ENCODE results near the gene TRHDE.

Gene TRHDE

DNA sequence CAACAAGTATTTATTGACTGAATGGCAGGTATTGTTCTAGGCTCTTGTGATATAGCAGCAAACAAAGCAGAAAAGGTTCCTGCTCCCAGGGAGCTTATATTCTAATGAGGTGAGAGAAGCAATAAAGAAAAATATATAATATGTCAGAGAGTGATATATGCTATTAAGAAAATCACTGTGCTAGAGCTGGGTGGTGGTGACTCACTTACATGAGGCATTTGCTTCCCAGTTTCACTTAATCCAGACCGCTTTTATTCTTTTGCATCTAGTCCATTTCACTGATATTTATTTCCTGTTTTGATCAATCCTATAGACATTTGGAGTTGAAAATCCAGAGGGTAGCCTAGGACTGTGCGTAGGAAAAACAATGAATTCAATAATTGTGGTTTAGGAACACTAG, 17.5 kb downstream of the TRHDE start:
- no peak overlapping the region for H2AFZ ChIP-seq (ENCODE audit: low read depth, low read length, severe bottlenecking)
- no peak overlapping the region for H3K27ac ChIP-seq (ENCODE audit: low read depth, low read length)
- H3K9ac ChIP-seq (ENCODE audit: low read length): no peak overlapping the region
- no peaks in the 10 kb centered on the region for H3K9me3 ChIP-seq (ENCODE audit: insufficient read depth, low read length)
- no peaks in the 10 kb centered on the region for H3K9me2 ChIP-seq (replicated peaks; ENCODE audit: insufficient read depth, low read length)
- H3F3A ChIP-seq (ENCODE audit: insufficient read depth): no peaks in the 10 kb centered on the region
- TF ChIP-seq EZH2phosphoT487 (conservative IDR thresholded peaks at IDR 0.05; ENCODE audit: low read length): no peak
- TF ChIP-seq, protein P1, sequence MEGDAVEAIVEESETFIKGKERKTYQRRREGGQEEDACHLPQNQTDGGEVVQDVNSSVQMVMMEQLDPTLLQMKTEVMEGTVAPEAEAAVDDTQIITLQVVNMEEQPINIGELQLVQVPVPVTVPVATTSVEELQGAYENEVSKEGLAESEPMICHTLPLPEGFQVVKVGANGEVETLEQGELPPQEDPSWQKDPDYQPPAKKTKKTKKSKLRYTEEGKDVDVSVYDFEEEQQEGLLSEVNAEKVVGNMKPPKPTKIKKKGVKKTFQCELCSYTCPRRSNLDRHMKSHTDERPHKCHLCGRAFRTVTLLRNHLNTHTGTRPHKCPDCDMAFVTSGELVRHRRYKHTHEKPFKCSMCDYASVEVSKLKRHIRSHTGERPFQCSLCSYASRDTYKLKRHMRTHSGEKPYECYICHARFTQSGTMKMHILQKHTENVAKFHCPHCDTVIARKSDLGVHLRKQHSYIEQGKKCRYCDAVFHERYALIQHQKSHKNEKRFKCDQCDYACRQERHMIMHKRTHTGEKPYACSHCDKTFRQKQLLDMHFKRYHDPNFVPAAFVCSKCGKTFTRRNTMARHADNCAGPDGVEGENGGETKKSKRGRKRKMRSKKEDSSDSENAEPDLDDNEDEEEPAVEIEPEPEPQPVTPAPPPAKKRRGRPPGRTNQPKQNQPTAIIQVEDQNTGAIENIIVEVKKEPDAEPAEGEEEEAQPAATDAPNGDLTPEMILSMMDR (IDR thresholded peaks at IDR 0.05; ENCODE audit: insufficient read depth, low read length, poor library complexity, severe bottlenecking): no peak
- no peaks in the 10 kb centered on the region for H3K36me3 ChIP-seq (ENCODE audit: low read length)
- H3K27me3 ChIP-seq (ENCODE audit: low read length): no peaks in the 10 kb centered on the region
- no peaks in the 10 kb centered on the region for H4K20me1 ChIP-seq (ENCODE audit: low read depth, low read length)
- no peak overlapping the region for H3K4me3 ChIP-seq (ENCODE audit: insufficient read depth, low read length, poor library complexity, severe bottlenecking)
- H3K79me2 ChIP-seq (ENCODE audit: insufficient read depth, low read length): no peaks in the 10 kb centered on the region
- H3K4me2 ChIP-seq (ENCODE audit: low read depth, low read length, poor library complexity, severe bottlenecking): no peak overlapping the region

DNA sequence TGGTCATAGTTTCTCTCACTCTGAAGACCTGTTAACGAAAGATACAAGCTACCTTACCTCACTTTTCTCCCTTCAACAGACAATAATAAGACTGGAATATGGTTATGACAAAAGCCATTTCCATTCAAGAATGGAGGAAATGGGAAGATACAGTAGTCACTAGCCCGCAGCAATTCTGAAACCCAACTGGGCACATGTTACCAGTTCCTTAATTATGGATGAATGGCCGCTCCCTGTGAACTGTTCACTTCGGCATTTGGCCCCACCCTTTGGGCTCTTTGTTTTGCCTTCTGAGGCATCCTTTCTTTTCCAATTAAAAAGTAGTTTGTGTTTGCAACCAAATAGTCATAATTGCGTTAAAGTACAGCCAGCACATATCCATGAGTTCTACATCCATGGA, 19.0 kb downstream of the TRHDE start:
- Histone ChIP-seq H3K36me3 (ENCODE audit: low read length) (no peaks in the 10 kb centered on the region), H3K9me2 (replicated peaks; ENCODE audit: insufficient read depth, low read length) (no peaks in the 10 kb centered on the region), H2AFZ (ENCODE audit: low read depth, low read length, severe bottlenecking) (no peak overlapping the region), H3K27ac (ENCODE audit: low read depth, low read length) (no peak overlapping the region), H3K9ac (ENCODE audit: low read length) (no peak overlapping the region), H4K20me1 (ENCODE audit: low read depth, low read length) (no peaks in the 10 kb centered on the region), H3K4me2 (ENCODE audit: low read depth, low read length, poor library complexity, severe bottlenecking) (no peak overlapping the region), H3K9me3 (ENCODE audit: insufficient read depth, low read length) (no peaks in the 10 kb centered on the region), H3K4me3 (ENCODE audit: insufficient read depth, low read length, poor library complexity, severe bottlenecking) (no peak overlapping the region), H3K79me2 (ENCODE audit: insufficient read depth, low read length) (no peaks in the 10 kb centered on the region), H3F3A (ENCODE audit: insufficient read depth) (no peaks in the 10 kb centered on the region), H3K27me3 (ENCODE audit: low read length) (no peaks in the 10 kb centered on the region)
- TF ChIP-seq EZH2phosphoT487 (conservative IDR thresholded peaks at IDR 0.05; ENCODE audit: low read length): no peak
- TF ChIP-seq, protein P1 (IDR thresholded peaks at IDR 0.05; ENCODE audit: insufficient read depth, low read length, poor library complexity, severe bottlenecking): no peak

DNA sequence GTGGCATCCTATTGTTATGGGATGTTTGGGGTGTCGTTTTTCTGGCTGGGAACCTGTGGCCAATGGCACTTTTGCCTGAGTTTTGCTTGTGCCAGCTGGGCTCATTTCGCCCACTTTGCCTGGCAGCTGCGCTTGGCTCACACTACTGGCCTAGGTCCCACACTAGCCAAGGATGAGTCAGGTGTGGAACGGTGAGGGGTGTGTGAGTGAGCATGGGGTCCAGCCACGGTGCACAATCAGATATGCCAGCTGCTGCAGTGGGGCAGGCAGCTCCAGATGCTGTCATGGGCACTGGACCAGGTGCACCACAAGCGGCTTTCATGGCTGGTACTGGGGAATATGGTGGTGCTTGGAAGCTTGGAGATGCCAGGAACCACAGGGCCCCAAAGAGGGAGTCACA, 21.5 kb downstream of the TRHDE start:
- Histone ChIP-seq H3K4me3 (ENCODE audit: insufficient read depth, low read length, poor library complexity, severe bottlenecking) (no peak overlapping the region), H2AFZ (ENCODE audit: low read depth, low read length, severe bottlenecking) (no peak overlapping the region), H3K79me2 (ENCODE audit: insufficient read depth, low read length) (no peaks in the 10 kb centered on the region), H3K27ac (ENCODE audit: low read depth, low read length) (no peak overlapping the region), H3F3A (ENCODE audit: insufficient read depth) (no peaks in the 10 kb centered on the region), H3K9me3 (ENCODE audit: insufficient read depth, low read length) (no peaks in the 10 kb centered on the region), H4K20me1 (ENCODE audit: low read depth, low read length) (no peaks in the 10 kb centered on the region), H3K9ac (ENCODE audit: low read length) (no peak overlapping the region), H3K9me2 (replicated peaks; ENCODE audit: insufficient read depth, low read length) (no peaks in the 10 kb centered on the region), H3K27me3 (ENCODE audit: low read length) (no peaks in the 10 kb centered on the region), H3K36me3 (ENCODE audit: low read length) (no peaks in the 10 kb centered on the region), H3K4me2 (ENCODE audit: low read depth, low read length, poor library complexity, severe bottlenecking) (no peak overlapping the region)
- TF ChIP-seq, protein P1 (IDR thresholded peaks at IDR 0.05; ENCODE audit: insufficient read depth, low read length, poor library complexity, severe bottlenecking): no peak
- no peak for TF ChIP-seq EZH2phosphoT487 (conservative IDR thresholded peaks at IDR 0.05; ENCODE audit: low read length)

Data from SU-DHL-6 (cell line).